CD14-positive monocyte (primary cell): ENCODE measurements around the gene DPH5. TPM values are rescaled to one million over a fixed set of nuclear protein-coding genes. Genes with fewer than 3 reads are reported as not detected.

Source experiments
- DNase-seq, 3 donors: peaks; one replicate each; pipeline ENCODE4 v3.0.0-alpha.2; 2011 to 2022
- H2AFZ ChIP-seq: 2 replicates; pipeline ENCODE4 v1.6.0; 2012; ENCODE audit warnings: mild to moderate bottlenecking, low read depth, low read length, inconsistent platforms; ENCODE audit not compliant: insufficient read depth, poor library complexity, severe bottlenecking
- H3K27ac ChIP-seq, 2 donors: 1 replicate in 1 of 2; 2 replicates in 1 of 2; pipeline ENCODE4 v1.5.1; 2012 to 2013; ENCODE audit warnings: low read length in 2 of 2, control low read depth in 1 of 2, inconsistent platforms in 1 of 2, low read depth in 1 of 2, mild to moderate bottlenecking in 1 of 2
- H3K27me3 ChIP-seq, 2 donors: one replicate each; pipeline versions ENCODE4 v1.6.0 to v1.6.1; 2011 to 2013; ENCODE audit warnings: low read length in 2 of 2; ENCODE audit not compliant: control insufficient read depth in 2 of 2, insufficient read depth in 2 of 2
- H3K36me3 ChIP-seq, 2 donors: replicated peaks in 1 of 2; 1 replicate in 1 of 2; 2 replicates in 1 of 2; pipeline versions ENCODE4 v1.5.1 to v1.6.1; 2012 to 2013; ENCODE audit warnings: low read length in 2 of 2, control low read depth in 1 of 2, inconsistent platforms in 1 of 2, mild to moderate bottlenecking in 1 of 2; ENCODE audit not compliant: insufficient read depth in 2 of 2, control insufficient read depth in 1 of 2
- H3K4me1 ChIP-seq, 2 donors: 1 replicate in 1 of 2; 2 replicates in 1 of 2; pipeline versions ENCODE4 v1.5.1 to v1.6.1; 2012 to 2013; ENCODE audit warnings: low read length in 2 of 2, control low read depth in 1 of 2, inconsistent platforms in 1 of 2, mild to moderate bottlenecking in 1 of 2, moderate library complexity in 1 of 2; ENCODE audit not compliant: insufficient read depth in 2 of 2, control insufficient read depth in 1 of 2
- H3K4me2 ChIP-seq: replicated peaks from 2 replicates; pipeline ENCODE3; 2012; ENCODE audit warnings: low read length, moderate library complexity, mild to moderate bottlenecking; ENCODE audit not compliant: poor library complexity, severe bottlenecking; ENCODE audit errors: extremely low read depth
- H3K4me3 ChIP-seq, 3 experiments: fragments of 200-600 bp in 1 of 3; sonication (generic) in 1 of 3; replicated peaks in 1 of 3; 1 replicate in 2 of 3; 2 replicates in 1 of 3; pipeline ENCODE4 v1.5.1; 2011 to 2013; ENCODE audit warnings: low read length in 3 of 3, mild to moderate bottlenecking in 3 of 3, control low read depth in 2 of 3, low read depth in 2 of 3, inconsistent platforms in 1 of 3, moderate library complexity in 1 of 3
- H3K79me2 ChIP-seq: 2 replicates; pipeline ENCODE4 v1.6.0; 2012; ENCODE audit warnings: mild to moderate bottlenecking, control low read depth, inconsistent platforms, low read length, moderate library complexity; ENCODE audit not compliant: insufficient read depth
- H3K9ac ChIP-seq: 2 replicates; pipeline ENCODE4 v1.6.0; 2017; ENCODE audit warnings: low read length, mild to moderate bottlenecking; ENCODE audit not compliant: insufficient read depth, poor library complexity, severe bottlenecking
- H3K9me3 ChIP-seq, 2 donors: replicated peaks in 1 of 2; 1 replicate in 1 of 2; 2 replicates in 1 of 2; pipeline versions ENCODE4 v1.5.1 to v1.6.1; 2012 to 2013; ENCODE audit warnings: low read length in 2 of 2, control low read depth in 1 of 2; ENCODE audit not compliant: control insufficient read depth in 1 of 2, insufficient read depth in 1 of 2
- H4K20me1 ChIP-seq: 2 replicates; pipeline ENCODE4 v1.6.0; 2012; ENCODE audit warnings: mild to moderate bottlenecking, low read length, control low read depth, moderate library complexity; ENCODE audit not compliant: insufficient read depth
- H3K27ac Mint-ChIP-seq, 7 donors: one replicate each; pipeline ENCODE4 v1.8.0; 2020; ENCODE audit warnings: mild to moderate bottlenecking in 7 of 7, mixed read lengths in 7 of 7, moderate library complexity in 6 of 7, inconsistent platforms in 2 of 7
- H3K27me3 Mint-ChIP-seq, 3 donors: one replicate each; pipeline ENCODE4 v1.8.0; 2021 to 2022; ENCODE audit warnings: low read depth in 3 of 3, mild to moderate bottlenecking in 3 of 3, mixed read lengths in 3 of 3, moderate library complexity in 3 of 3, inconsistent platforms in 1 of 3
- H3K36me3 Mint-ChIP-seq, 2 donors: one replicate each; pipeline ENCODE4 v1.8.0; 2020; ENCODE audit warnings: mixed read lengths in 2 of 2, inconsistent platforms in 1 of 2, mild to moderate bottlenecking in 1 of 2
- H3K4me1 Mint-ChIP-seq: one replicate; pipeline ENCODE4 v1.8.0; 2020; ENCODE audit warnings: mild to moderate bottlenecking, mixed read lengths
- H3K4me3 Mint-ChIP-seq, 2 donors: one replicate each; pipeline ENCODE4 v1.8.0; 2020; ENCODE audit warnings: mild to moderate bottlenecking in 2 of 2, mixed read lengths in 2 of 2, moderate library complexity in 1 of 2
- H3K9me3 Mint-ChIP-seq, 7 donors: one replicate each; pipeline ENCODE4 v1.8.0; 2020 to 2022; ENCODE audit warnings: mixed read lengths in 7 of 7, mild to moderate bottlenecking in 6 of 7, moderate library complexity in 6 of 7, inconsistent platforms in 2 of 7
- CTCF ChIP-seq: fragments of 200-600 bp; IDR thresholded peaks from one replicate; pipeline ENCODE4 v1.8.0; 2022; ENCODE audit warnings: antibody characterized with exemption, mild to moderate bottlenecking
- WGBS: methylation state at CpG from one replicate; pipeline ENCODE4 v1.1.5; 2013; ENCODE audit warnings: missing lambda C conversion rate; ENCODE audit not compliant: insufficient coverage; 5-methylcytosine and 5-hydroxymethylcytosine counted together
- intact Hi-C, 2 donors: fragments of 100-400 bp; cut with micrococcal nuclease; formaldehyde crosslinking; loops; one replicate each; pipeline versions ENCODE4 v1.15.0 to v1.15.1; 2023
- polyA plus RNA-seq, 3 donors: library from polyadenylated mRNA; depleted of rRNA in 1 of 3; unstranded in 2 of 3; stranded (reverse) in 1 of 3; fragments of 300-500 nt in 2 of 3; fragments of >200 nt in 1 of 3; fragmentation: Illumina TruSeq in 2 of 3; gene quantifications; 1 replicate in 2 of 3; 2 replicates in 1 of 3; pipeline ENCODE4 v1.2.3, GENCODE V29; 2012 to 2021

DPH5 gene
- polyA plus RNA-seq, 3 donors: 10.3 to 14.3 (median 12.0) TPM

- Histone ChIP-seq H3K79me2 (no peaks in the 10 kb centered on the region), H3K9me3 (no peaks in the 10 kb centered on the region), H2AFZ (no peak overlapping the region), H3K9ac (no peak overlapping the region), H3K27ac (peak overlapping the region in 1 of 2 donors; percentile 27), H4K20me1 (no peaks in the 10 kb centered on the region), H3K36me3 (peaks cover 3 to 12% of the 10 kb centered on the region in 2 donors), H3K4me1 (peaks cover 38 to 58% of the 10 kb centered on the region in 2 donors), H3K4me2 (peak overlapping the region; percentile 17), H3K4me3 (no peak overlapping the region), H3K27me3 (no peaks in the 10 kb centered on the region)
- peak; percentile 68 to 89 (median 85) for DNase-seq
- peaks cover 0 to 1% (median 0%) of the 10 kb centered on the region in 3 donors for H3K27me3 Mint-ChIP-seq
- H3K4me3 Mint-ChIP-seq: no peak overlapping the region
- peaks cover 51% of the 10 kb centered on the region for H3K4me1 Mint-ChIP-seq
- H3K9me3 Mint-ChIP-seq: no peaks in the 10 kb centered on the region
- peaks cover 17 to 18% of the 10 kb centered on the region in 2 donors for H3K36me3 Mint-ChIP-seq
- intact Hi-C loops: no loop called here
- H3K27ac Mint-ChIP-seq: peak overlapping the region; percentile 9 to 86 (median 67)
- no peak for TF ChIP-seq CTCF
- WGBS: 14% methylated on average over 1 of the region's 2 CpGs
Observed at GRCh38 chr1:101002551-101002950, 23.0 kb downstream of the DPH5 start.

- Mint-ChIP-seq H3K27me3 (peaks cover 0 to 1% (median 0%) of the 10 kb centered on the region in 3 donors), H3K4me3 (no peak overlapping the region), H3K9me3 (no peaks in the 10 kb centered on the region), H3K27ac (no peak overlapping the region), H3K36me3 (peaks cover 29% of the 10 kb centered on the region in 2 donors), H3K4me1 (peaks cover 34% of the 10 kb centered on the region)
- H3K27me3 ChIP-seq: no peaks in the 10 kb centered on the region
- no peak overlapping the region for H3K27ac ChIP-seq
- DNase-seq: no peak
- no peaks in the 10 kb centered on the region for H4K20me1 ChIP-seq
- peaks cover 3 to 26% of the 10 kb centered on the region in 2 donors for H3K36me3 ChIP-seq
- H3K9me3 ChIP-seq: no peaks in the 10 kb centered on the region
- H3K4me2 ChIP-seq: no peak overlapping the region
- peaks cover 32 to 38% of the 10 kb centered on the region in 2 donors for H3K4me1 ChIP-seq
- no peak overlapping the region for H3K9ac ChIP-seq
- intact Hi-C loops: no loop called here
- H3K4me3 ChIP-seq: no peak overlapping the region
- no CpG with 5 or more reads among the region's 2 CpGs for WGBS
- H3K79me2 ChIP-seq: no peaks in the 10 kb centered on the region
- no peak overlapping the region for H2AFZ ChIP-seq
- TF ChIP-seq CTCF: no peak
Observed at GRCh38 chr1:101000131-101000873, 25.3 kb downstream of the DPH5 start.
